ENCODE results near the gene UCP2. TPM values are rescaled to one million over a fixed set of nuclear protein-coding genes. Genes with fewer than 3 reads are reported as not detected.

Gene UCP2
- total and polyA plus RNA-seq, 2 donors (not counting 3 experiments of a cell fraction or from before 2014, with no cell fraction given) = 16.5 to 24.0 TPM

DNA sequence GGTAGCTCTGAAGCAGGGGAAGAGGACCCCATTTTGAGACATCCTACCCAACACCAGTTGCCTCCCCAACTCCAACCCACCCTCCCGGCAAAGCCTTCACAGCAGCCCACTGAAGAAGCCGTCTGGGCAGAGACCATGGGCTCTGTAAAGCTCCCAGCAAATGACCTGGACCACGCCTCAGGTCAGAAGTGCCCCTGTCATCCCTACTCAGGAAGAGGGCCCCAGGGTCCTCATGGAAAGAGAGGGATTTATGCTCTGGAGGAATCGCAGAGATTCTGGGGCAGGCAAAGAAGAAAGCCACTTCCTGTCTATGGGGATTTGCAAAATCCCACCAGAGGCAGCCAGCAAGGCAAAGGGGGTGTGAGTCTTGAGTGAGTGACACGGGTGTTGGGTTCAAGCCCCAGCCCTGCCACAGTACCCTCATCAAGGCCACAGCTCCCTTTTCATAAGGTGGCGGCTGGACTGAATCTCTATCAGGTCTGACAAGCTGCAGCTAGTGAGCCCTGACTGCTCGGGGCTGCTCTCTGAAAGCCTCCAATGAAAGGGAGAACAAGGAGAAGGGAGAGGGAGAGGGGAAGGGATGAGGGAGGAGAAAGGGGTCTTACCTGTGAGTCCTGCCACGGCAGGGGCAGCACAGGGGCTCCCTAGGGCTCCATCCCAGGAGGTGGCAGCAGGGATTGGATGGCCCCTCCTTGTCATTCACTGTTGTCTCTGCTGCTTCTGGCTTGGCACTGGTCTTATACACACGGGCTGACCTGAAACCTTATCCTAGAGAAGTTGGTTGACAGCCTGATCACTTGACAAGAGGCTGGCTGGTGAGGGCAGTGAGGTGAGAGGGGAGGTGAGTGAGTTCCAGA, 26.0 kb upstream of the UCP2 start, which contains the start of gene UCP3:
UCP3 (minus strand) TSS at position 713 of the 857 bp plus-strand sequence. CDS start 2,043 bp downstream, outside the sequence.
- H3K9me1 ChIP-seq (replicated peaks; ENCODE audit: control insufficient read depth, extremely low read depth, insufficient read depth, low read length) = no peaks in the 10 kb centered on the region
- H3K4me1 ChIP-seq (ENCODE audit: control insufficient read depth, extremely low read depth, insufficient read depth, low read length) = no peaks in the 10 kb centered on the region
- POLR2A ChIA-PET = no interaction called here
- H3K27ac ChIP-seq (ENCODE audit: insufficient read depth, low read depth, low read length) = no peak within 1 kb of the TSS
- TF ChIP-seq FOS (IDR thresholded peaks at IDR 0.05; ENCODE audit: borderline replicate concordance, insufficient read depth, low read length) (no peak), JUN (IDR thresholded peaks at IDR 0.05; ENCODE audit: borderline replicate concordance, insufficient read depth, insufficient read length, low read depth) (no peak), POLR2AphosphoS5 (IDR thresholded peaks at IDR 0.05; ENCODE audit: insufficient read depth, low read depth, low read length) (no peak)
- TF ChIP-seq, protein P1, sequence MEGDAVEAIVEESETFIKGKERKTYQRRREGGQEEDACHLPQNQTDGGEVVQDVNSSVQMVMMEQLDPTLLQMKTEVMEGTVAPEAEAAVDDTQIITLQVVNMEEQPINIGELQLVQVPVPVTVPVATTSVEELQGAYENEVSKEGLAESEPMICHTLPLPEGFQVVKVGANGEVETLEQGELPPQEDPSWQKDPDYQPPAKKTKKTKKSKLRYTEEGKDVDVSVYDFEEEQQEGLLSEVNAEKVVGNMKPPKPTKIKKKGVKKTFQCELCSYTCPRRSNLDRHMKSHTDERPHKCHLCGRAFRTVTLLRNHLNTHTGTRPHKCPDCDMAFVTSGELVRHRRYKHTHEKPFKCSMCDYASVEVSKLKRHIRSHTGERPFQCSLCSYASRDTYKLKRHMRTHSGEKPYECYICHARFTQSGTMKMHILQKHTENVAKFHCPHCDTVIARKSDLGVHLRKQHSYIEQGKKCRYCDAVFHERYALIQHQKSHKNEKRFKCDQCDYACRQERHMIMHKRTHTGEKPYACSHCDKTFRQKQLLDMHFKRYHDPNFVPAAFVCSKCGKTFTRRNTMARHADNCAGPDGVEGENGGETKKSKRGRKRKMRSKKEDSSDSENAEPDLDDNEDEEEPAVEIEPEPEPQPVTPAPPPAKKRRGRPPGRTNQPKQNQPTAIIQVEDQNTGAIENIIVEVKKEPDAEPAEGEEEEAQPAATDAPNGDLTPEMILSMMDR (IDR thresholded peaks at IDR 0.05; ENCODE audit: extremely low read depth in 1 of 2, insufficient read depth in 1 of 2, low read depth in 1 of 2, low read length in 2 of 2) = no peak
- no peaks in the 10 kb centered on the region for H3K79me2 ChIP-seq (ENCODE audit: control insufficient read depth, insufficient read depth, low read length)
- no peak within 1 kb of the TSS for H2AFZ ChIP-seq (ENCODE audit: low read depth, low read length)
- no peak for DNase-seq (ENCODE audit: low read depth, low spot score)
- peaks cover 0 to 6% of the 10 kb centered on the region in 2 experiments for H3K36me3 ChIP-seq (ENCODE audit: control insufficient read depth in 2 of 2, extremely low read depth in 1 of 2, insufficient read depth in 2 of 2, low read length in 2 of 2)
- no peaks in the 10 kb centered on the region for H3K27me3 ChIP-seq (ENCODE audit: control insufficient read depth in 2 of 2, insufficient read depth in 2 of 2, low read length in 2 of 2)
- no peaks in the 10 kb centered on the region for H4K20me1 ChIP-seq (replicated peaks; ENCODE audit: control insufficient read depth, extremely low read depth, insufficient read depth, low read length)
- dilution Hi-C loops (cut with MboI; ENCODE audit: extremely low pct_ligation_motif_present, low sequenced_read_pairs) = no loop called here
- no peak within 1 kb of the TSS for H3K4me2 ChIP-seq (ENCODE audit: insufficient read depth, low read length)
- no peak within 1 kb of the TSS for H3K4me3 ChIP-seq (replicated peaks in 1 of 3; ENCODE audit: insufficient read depth in 1 of 3, low read depth in 1 of 3, low read length in 3 of 3)
- no TSS peak for BruUV-seq (replicated peaks)
- intact Hi-C loops (cut with micrococcal nuclease) = no loop called here
- FAIRE-seq = no peak
- no peaks in the 10 kb centered on the region for H3K9me3 ChIP-seq (replicated peaks; ENCODE audit: control insufficient read depth, insufficient read depth, low read length)
- no peak within 1 kb of the TSS for H3K9ac ChIP-seq (replicated peaks; ENCODE audit: extremely low read depth, insufficient read depth, low read length)
- CTCF ChIA-PET = no interaction called here
